ENCODE measurements around the gene NDUFS6. TPM values are rescaled to one million over a fixed set of nuclear protein-coding genes. Genes with fewer than 3 reads are reported as not detected.

NDUFS6 gene
- polyA plus RNA-seq, 1 donor from 2014 or later = 72.0 TPM

- Histone ChIP-seq H3K36me3 (ENCODE audit: insufficient read depth, low read length) (no peaks in the 10 kb centered on the region), H4K20me1 (ENCODE audit: insufficient read depth) (no peaks in the 10 kb centered on the region), H3K9ac (ENCODE audit: low read length) (no peak overlapping the region), H3K9me3 (ENCODE audit: low read length) (no peaks in the 10 kb centered on the region), H3K9me2 (ENCODE audit: insufficient read depth, low read length) (no peaks in the 10 kb centered on the region), H3K27ac (ENCODE audit: low read length) (no peak overlapping the region), H2AFZ (ENCODE audit: low read depth, low read length) (no peak overlapping the region), H3K4me2 (ENCODE audit: low read length) (no peak overlapping the region), H3K79me2 (replicated peaks; ENCODE audit: insufficient read depth, low read length) (no peaks in the 10 kb centered on the region), H3F3A (ENCODE audit: insufficient read depth, low read length, poor library complexity, severe bottlenecking) (no peaks in the 10 kb centered on the region), H3K4me3 (ENCODE audit: low read length) (no peak overlapping the region), H3K27me3 (ENCODE audit: insufficient read depth, low read depth, low read length) (peaks cover under 1% of the 10 kb centered on the region)
- TF ChIP-seq POLR2AphosphoS5 (IDR thresholded peaks at IDR 0.05) (no peak), MXI1 (conservative IDR thresholded peaks at IDR 0.05; ENCODE audit: poor library complexity, severe bottlenecking) (no peak), RAD21 (conservative IDR thresholded peaks at IDR 0.05) (no peak), EP300 (conservative IDR thresholded peaks at IDR 0.05; ENCODE audit: poor library complexity, severe bottlenecking) (no peak), EZH2 (IDR thresholded peaks at IDR 0.05; ENCODE audit: borderline replicate concordance, insufficient read depth, low read length, poor library complexity, severe bottlenecking) (no peak), TAF1 (IDR thresholded peaks at IDR 0.05; ENCODE audit: low read depth) (no peak), SMC3 (conservative IDR thresholded peaks at IDR 0.05; ENCODE audit: poor library complexity) (no peak)
- TF ChIP-seq, protein P1, sequence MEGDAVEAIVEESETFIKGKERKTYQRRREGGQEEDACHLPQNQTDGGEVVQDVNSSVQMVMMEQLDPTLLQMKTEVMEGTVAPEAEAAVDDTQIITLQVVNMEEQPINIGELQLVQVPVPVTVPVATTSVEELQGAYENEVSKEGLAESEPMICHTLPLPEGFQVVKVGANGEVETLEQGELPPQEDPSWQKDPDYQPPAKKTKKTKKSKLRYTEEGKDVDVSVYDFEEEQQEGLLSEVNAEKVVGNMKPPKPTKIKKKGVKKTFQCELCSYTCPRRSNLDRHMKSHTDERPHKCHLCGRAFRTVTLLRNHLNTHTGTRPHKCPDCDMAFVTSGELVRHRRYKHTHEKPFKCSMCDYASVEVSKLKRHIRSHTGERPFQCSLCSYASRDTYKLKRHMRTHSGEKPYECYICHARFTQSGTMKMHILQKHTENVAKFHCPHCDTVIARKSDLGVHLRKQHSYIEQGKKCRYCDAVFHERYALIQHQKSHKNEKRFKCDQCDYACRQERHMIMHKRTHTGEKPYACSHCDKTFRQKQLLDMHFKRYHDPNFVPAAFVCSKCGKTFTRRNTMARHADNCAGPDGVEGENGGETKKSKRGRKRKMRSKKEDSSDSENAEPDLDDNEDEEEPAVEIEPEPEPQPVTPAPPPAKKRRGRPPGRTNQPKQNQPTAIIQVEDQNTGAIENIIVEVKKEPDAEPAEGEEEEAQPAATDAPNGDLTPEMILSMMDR (IDR thresholded peaks at IDR 0.05; ENCODE audit: poor library complexity, severe bottlenecking) = no peak
- TF ChIP-seq, protein P2, sequence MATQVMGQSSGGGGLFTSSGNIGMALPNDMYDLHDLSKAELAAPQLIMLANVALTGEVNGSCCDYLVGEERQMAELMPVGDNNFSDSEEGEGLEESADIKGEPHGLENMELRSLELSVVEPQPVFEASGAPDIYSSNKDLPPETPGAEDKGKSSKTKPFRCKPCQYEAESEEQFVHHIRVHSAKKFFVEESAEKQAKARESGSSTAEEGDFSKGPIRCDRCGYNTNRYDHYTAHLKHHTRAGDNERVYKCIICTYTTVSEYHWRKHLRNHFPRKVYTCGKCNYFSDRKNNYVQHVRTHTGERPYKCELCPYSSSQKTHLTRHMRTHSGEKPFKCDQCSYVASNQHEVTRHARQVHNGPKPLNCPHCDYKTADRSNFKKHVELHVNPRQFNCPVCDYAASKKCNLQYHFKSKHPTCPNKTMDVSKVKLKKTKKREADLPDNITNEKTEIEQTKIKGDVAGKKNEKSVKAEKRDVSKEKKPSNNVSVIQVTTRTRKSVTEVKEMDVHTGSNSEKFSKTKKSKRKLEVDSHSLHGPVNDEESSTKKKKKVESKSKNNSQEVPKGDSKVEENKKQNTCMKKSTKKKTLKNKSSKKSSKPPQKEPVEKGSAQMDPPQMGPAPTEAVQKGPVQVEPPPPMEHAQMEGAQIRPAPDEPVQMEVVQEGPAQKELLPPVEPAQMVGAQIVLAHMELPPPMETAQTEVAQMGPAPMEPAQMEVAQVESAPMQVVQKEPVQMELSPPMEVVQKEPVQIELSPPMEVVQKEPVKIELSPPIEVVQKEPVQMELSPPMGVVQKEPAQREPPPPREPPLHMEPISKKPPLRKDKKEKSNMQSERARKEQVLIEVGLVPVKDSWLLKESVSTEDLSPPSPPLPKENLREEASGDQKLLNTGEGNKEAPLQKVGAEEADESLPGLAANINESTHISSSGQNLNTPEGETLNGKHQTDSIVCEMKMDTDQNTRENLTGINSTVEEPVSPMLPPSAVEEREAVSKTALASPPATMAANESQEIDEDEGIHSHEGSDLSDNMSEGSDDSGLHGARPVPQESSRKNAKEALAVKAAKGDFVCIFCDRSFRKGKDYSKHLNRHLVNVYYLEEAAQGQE (IDR thresholded peaks at IDR 0.05; ENCODE audit: borderline replicate concordance) = no peak
These were observed 58.9 kb downstream of the NDUFS6 start for GRCh38 chr5:1860021-1860610.

- Histone ChIP-seq H3F3A (ENCODE audit: insufficient read depth, low read length, poor library complexity, severe bottlenecking) (no peaks in the 10 kb centered on the region), H3K9me3 (ENCODE audit: low read length) (no peaks in the 10 kb centered on the region), H3K9me2 (ENCODE audit: insufficient read depth, low read length) (no peaks in the 10 kb centered on the region), H3K79me2 (replicated peaks; ENCODE audit: insufficient read depth, low read length) (no peaks in the 10 kb centered on the region), H2AFZ (ENCODE audit: low read depth, low read length) (no peak overlapping the region), H3K27me3 (ENCODE audit: insufficient read depth, low read depth, low read length) (peaks cover 2% of the 10 kb centered on the region), H3K4me2 (ENCODE audit: low read length) (no peak overlapping the region), H3K36me3 (ENCODE audit: insufficient read depth, low read length) (no peaks in the 10 kb centered on the region), H4K20me1 (ENCODE audit: insufficient read depth) (no peaks in the 10 kb centered on the region), H3K4me3 (ENCODE audit: low read length) (no peak overlapping the region), H3K27ac (ENCODE audit: low read length) (no peak overlapping the region), H3K9ac (ENCODE audit: low read length) (no peak overlapping the region)
- TF ChIP-seq SMC3 (conservative IDR thresholded peaks at IDR 0.05; ENCODE audit: poor library complexity) = no peak
- no peak for TF ChIP-seq TAF1 (IDR thresholded peaks at IDR 0.05; ENCODE audit: low read depth)
- TF ChIP-seq EP300 (conservative IDR thresholded peaks at IDR 0.05; ENCODE audit: poor library complexity, severe bottlenecking) = no peak
- TF ChIP-seq EZH2 (IDR thresholded peaks at IDR 0.05; ENCODE audit: borderline replicate concordance, insufficient read depth, low read length, poor library complexity, severe bottlenecking) = no peak
- TF ChIP-seq, protein P2 (IDR thresholded peaks at IDR 0.05; ENCODE audit: borderline replicate concordance) = no peak
- TF ChIP-seq POLR2AphosphoS5 (IDR thresholded peaks at IDR 0.05) = no peak
- no peak for TF ChIP-seq MXI1 (conservative IDR thresholded peaks at IDR 0.05; ENCODE audit: poor library complexity, severe bottlenecking)
- TF ChIP-seq, protein P1 (IDR thresholded peaks at IDR 0.05; ENCODE audit: poor library complexity, severe bottlenecking) = no peak
These were observed 59.7 kb downstream of the NDUFS6 start for GRCh38 chr5:1860949-1861348.

All from neural cell (in vitro differentiated cells).